Lower leg skin (tissue), 4 donors: ENCODE results near the gene NVL. TPM values are rescaled to one million over a fixed set of nuclear protein-coding genes. Genes with fewer than 3 reads are reported as not detected.
"Not testable (repeated sequence)": the region's sequence is repeated elsewhere in the genome, so short reads cannot be mapped to it uniquely, and the experiment has no call there.

Experiments used
- DNase-seq, 2 donors: peaks; one replicate each; pipeline ENCODE4 v3.0.0-alpha.2; 2019; ENCODE audit warnings: low spot score in 2 of 2
- H3K4me3 ChIP-seq: fragments of 200-600 bp; sonication (generic); 2 replicates; pipeline ENCODE4 v1.5.1; 2017; ENCODE audit warnings: mild to moderate bottlenecking, low read depth; ENCODE audit not compliant: poor library complexity, severe bottlenecking
- POLR2A ChIP-seq, 2 donors: fragments of 450-650 bp; IDR thresholded peaks; one replicate each; pipeline ENCODE4 v1.6.1; 2016 to 2017; ENCODE audit warnings: antibody characterized with exemption in 2 of 2, mild to moderate bottlenecking in 1 of 2, moderate library complexity in 1 of 2
- WGBS, 2 donors: methylation state at CpG; one replicate each; pipeline ENCODE4 v1.1.5; 2018; 5-methylcytosine and 5-hydroxymethylcytosine counted together
- intact Hi-C: fragments of 100-400 bp; cut with DNase I; formaldehyde crosslinking; loops from one replicate; pipeline ENCODE4 v1.15.0; 2023; ENCODE audit warnings: low total_unique reads
- total RNA-seq, 4 donors: library from RNA; depleted of rRNA; stranded (reverse); fragments of >200 nt; gene quantifications; one replicate each; pipeline ENCODE4 v1.1.0, GENCODE V29; 2016
- TF ChIP-seq, protein P1 (sequence below), 3 donors: fragments of 450-650 bp; IDR thresholded peaks; one replicate each; pipeline ENCODE4 v1.5.1; 2016; ENCODE audit warnings: antibody characterized with exemption in 3 of 3, mild to moderate bottlenecking in 3 of 3, moderate library complexity in 2 of 3

Gene NVL
- total RNA-seq, 4 donors from 2014 or later: 24.4 to 43.1 (median 32.1) TPM

DNA sequence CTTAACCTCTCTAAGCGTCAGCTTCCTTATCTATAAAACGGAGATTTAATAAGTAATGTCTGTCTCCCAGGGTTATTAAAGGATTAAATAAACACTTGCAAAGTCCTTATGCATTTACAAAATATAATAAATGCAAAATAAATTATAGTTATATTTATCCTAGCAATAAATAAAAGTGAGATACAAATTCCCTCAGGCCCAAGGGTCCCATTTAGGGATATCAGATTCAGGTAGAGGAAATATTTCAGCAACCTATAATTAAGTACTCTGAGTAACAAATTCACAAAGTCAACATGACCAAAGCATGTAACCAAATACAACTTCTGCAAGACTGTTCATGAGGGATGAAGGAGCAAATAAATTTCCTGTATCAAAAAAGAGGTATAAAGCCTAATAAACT is 17.9 kb downstream of the NVL start:
- TF ChIP-seq, protein P1, sequence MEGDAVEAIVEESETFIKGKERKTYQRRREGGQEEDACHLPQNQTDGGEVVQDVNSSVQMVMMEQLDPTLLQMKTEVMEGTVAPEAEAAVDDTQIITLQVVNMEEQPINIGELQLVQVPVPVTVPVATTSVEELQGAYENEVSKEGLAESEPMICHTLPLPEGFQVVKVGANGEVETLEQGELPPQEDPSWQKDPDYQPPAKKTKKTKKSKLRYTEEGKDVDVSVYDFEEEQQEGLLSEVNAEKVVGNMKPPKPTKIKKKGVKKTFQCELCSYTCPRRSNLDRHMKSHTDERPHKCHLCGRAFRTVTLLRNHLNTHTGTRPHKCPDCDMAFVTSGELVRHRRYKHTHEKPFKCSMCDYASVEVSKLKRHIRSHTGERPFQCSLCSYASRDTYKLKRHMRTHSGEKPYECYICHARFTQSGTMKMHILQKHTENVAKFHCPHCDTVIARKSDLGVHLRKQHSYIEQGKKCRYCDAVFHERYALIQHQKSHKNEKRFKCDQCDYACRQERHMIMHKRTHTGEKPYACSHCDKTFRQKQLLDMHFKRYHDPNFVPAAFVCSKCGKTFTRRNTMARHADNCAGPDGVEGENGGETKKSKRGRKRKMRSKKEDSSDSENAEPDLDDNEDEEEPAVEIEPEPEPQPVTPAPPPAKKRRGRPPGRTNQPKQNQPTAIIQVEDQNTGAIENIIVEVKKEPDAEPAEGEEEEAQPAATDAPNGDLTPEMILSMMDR (IDR thresholded peaks at IDR 0.05): no peak
- no peak for TF ChIP-seq POLR2A (IDR thresholded peaks at IDR 0.05)
- DNase-seq: no peak
- no peak overlapping the region for H3K4me3 ChIP-seq
- intact Hi-C loops: no loop called here
- 81 to 90% methylated on average over 2 of the region's 2 CpGs for WGBS, 2 donors

DNA sequence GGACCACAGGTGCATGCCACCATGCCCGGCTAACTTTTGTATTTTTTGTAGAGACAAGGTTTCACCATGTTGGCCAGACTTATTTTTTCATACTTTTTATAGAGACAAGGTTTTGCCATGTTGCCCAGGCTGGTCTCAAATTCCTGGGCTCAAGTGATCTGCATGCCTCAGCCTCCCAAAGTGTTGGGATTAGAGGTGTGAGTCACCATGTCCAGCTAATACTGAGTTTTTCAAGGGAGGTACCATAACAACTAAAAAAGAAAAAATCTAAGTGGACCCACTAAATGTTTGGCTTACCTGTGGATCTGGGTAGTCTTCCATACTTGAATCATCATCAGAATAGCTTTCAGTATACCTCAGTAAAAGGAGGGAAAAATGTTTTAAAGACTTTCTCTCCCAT is 18.5 kb downstream of the NVL start:
- DNase-seq, H3K4me3 ChIP-seq, intact Hi-C loops: not testable (repeated sequence)
- WGBS, 2 donors: 85 to 100% methylated on average over 1 of the region's 1 CpG

DNA sequence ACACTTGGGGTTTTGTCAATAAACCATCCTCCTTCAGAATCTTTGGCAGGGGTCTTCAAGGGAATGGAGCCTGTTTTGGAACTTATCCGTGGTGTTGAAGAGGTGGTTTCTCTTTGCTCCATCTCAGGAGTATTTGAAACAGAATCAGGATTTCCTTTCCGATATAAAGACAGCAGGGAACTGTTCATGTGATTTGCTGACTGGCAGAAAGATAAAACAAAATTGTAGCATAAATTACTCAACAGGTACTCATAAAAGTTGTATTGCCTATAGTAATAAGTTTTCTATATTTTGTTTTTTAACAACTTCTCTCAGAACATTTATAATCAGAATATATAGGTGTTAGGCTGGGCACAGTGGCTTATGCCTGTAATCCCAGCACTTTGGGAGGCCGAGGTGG is 21.9 kb downstream of the NVL start:
- H3K4me3 ChIP-seq: no peak overlapping the region
- no peak for TF ChIP-seq POLR2A (IDR thresholded peaks at IDR 0.05)
- TF ChIP-seq, protein P1 (IDR thresholded peaks at IDR 0.05): no peak
- DNase-seq: no peak
- intact Hi-C loops: no loop called here
- WGBS, 2 donors: 93 to 94% methylated on average over 3 of the region's 3 CpGs

DNA sequence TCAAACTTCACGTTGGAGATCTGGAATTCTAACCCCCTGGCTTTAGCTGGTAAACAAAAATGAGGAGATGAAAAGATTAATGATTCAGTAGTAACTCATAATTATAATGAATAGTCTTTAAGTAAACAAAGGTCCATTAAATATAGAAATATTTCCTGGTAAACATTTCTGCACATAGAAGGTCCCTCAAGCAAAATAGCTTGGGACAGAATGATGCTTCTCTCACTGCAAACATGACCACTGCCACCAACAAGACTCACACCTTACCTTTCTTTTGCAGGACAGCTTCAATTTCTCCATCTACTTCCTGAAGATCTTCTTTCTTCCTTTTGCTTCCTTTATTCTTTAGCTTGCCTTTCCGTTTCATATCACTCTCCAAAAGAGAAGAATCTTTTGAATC is 25.2 kb downstream of the NVL start:
- DNase-seq: no peak
- TF ChIP-seq POLR2A (IDR thresholded peaks at IDR 0.05): no peak
- TF ChIP-seq, protein P1 (IDR thresholded peaks at IDR 0.05): no peak
- intact Hi-C loops: no loop called here
- WGBS, 2 donors: 77 to 79% methylated on average over 2 of the region's 2 CpGs
- H3K4me3 ChIP-seq: no peak overlapping the region

DNA sequence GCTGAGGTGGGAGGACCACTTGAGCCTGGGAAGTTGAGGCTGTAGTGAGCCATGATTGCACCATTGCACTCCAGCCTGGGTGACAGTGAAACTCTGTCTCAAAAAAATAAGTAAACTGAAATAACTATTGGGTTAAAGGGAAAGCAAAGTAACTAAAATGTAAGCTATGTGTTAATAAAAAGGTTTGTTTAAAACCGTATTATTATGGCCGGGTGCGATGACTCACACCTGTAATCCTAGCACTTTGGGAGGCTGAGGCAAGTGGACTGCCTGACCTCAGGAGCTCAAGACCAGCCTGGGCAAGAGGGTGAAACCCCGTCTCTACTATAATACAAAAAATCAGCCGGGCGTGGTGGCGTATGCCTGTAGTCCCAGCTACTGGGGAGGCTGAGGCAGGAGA is 27.0 kb downstream of the NVL start:
- 95 to 97% methylated on average over 7 of the region's 7 CpGs for WGBS, 2 donors
- TF ChIP-seq POLR2A (IDR thresholded peaks at IDR 0.05): no peak
- TF ChIP-seq, protein P1 (IDR thresholded peaks at IDR 0.05): no peak
- no peak for DNase-seq
- intact Hi-C loops: no loop called here
- no peak overlapping the region for H3K4me3 ChIP-seq

DNA sequence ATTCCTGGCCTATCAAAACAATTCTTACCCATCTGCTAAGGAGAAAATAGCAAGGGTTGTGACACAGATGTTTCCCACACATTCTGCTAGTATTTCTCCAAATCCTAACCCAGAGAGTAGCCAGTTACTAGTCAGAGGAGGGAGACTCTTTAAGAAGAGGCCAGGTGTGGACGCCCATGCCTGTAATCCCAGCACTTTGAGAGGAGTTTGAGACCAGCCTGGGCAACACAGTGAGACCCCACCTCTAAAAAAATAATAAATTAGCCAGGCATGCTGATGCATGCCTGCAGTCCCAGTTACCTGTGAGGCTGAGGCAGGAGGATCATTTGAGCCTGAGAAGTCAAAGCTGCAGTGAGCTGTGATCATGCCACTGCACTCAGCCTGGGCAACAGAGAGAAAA is 28.6 kb downstream of the NVL start:
- TF ChIP-seq POLR2A (IDR thresholded peaks at IDR 0.05): no peak
- TF ChIP-seq, protein P1 (IDR thresholded peaks at IDR 0.05): no peak
- intact Hi-C loops: no loop called here
- DNase-seq: no peak
- WGBS, 2 donors: 93 to 100% methylated on average over 1 of the region's 1 CpG
- no peak overlapping the region for H3K4me3 ChIP-seq
